Measurements from ENCODE around the gene MZT1.

MZT1 gene

GRCh38 chr13:72686766-72687165 is 40.7 kb downstream of the MZT1 start:
- WGBS, 2 experiments (ENCODE audit: insufficient coverage in 2 of 2): 100% methylated on average over 1 of the region's 3 CpGs; no CpG with 5 or more reads in 1 of the 2 experiments

GRCh38 chr13:72680353-72680752 is 47.1 kb downstream of the MZT1 start:
- Histone ChIP-seq H3K36me3 (ENCODE audit: control insufficient read depth, insufficient read depth, low read length) (no peaks in the 10 kb centered on the region), H3K4me1 (ENCODE audit: control insufficient read depth, insufficient read depth, low read length, poor library complexity, severe bottlenecking) (no peaks in the 10 kb centered on the region), H3K27ac (ENCODE audit: low read depth, low read length, severe bottlenecking) (no peak overlapping the region), H3K4me3 (ENCODE audit: extremely low read depth, insufficient read depth, low read length, poor library complexity, severe bottlenecking) (no peak overlapping the region), H3K9me3 (ENCODE audit: control insufficient read depth, low read length) (no peaks in the 10 kb centered on the region)
- no CpG with 5 or more reads among the region's 1 CpG for WGBS, 2 experiments (ENCODE audit: insufficient coverage in 2 of 2)

More at GRCh38 chr13:72686766-72687165, 40.7 kb downstream of the MZT1 start:
- Histone ChIP-seq H3K27ac (ENCODE audit: low read depth, low read length, severe bottlenecking) (no peak overlapping the region), H3K9me3 (ENCODE audit: control insufficient read depth, low read length) (no peaks in the 10 kb centered on the region), H3K4me1 (ENCODE audit: control insufficient read depth, insufficient read depth, low read length, poor library complexity, severe bottlenecking) (no peaks in the 10 kb centered on the region), H3K4me3 (ENCODE audit: extremely low read depth, insufficient read depth, low read length, poor library complexity, severe bottlenecking) (no peak overlapping the region), H3K36me3 (ENCODE audit: control insufficient read depth, insufficient read depth, low read length) (no peaks in the 10 kb centered on the region)

- Histone ChIP-seq H3K36me3 (ENCODE audit: control insufficient read depth, insufficient read depth, low read length) (no peaks in the 10 kb centered on the region), H3K9me3 (ENCODE audit: control insufficient read depth, low read length) (no peaks in the 10 kb centered on the region), H3K4me1 (ENCODE audit: control insufficient read depth, insufficient read depth, low read length, poor library complexity, severe bottlenecking) (no peaks in the 10 kb centered on the region), H3K27ac (ENCODE audit: low read depth, low read length, severe bottlenecking) (no peak overlapping the region), H3K4me3 (ENCODE audit: extremely low read depth, insufficient read depth, low read length, poor library complexity, severe bottlenecking) (no peak overlapping the region)
- no CpG with 5 or more reads among the region's 1 CpG for WGBS, 2 experiments (ENCODE audit: insufficient coverage in 2 of 2)
These were observed 49.1 kb downstream of the MZT1 start for GRCh38 chr13:72678312-72678711.

GRCh38 chr13:72677431-72677830 is 50.0 kb downstream of the MZT1 start:
- Histone ChIP-seq H3K27ac (ENCODE audit: low read depth, low read length, severe bottlenecking) (no peak overlapping the region), H3K9me3 (ENCODE audit: control insufficient read depth, low read length) (no peaks in the 10 kb centered on the region), H3K36me3 (ENCODE audit: control insufficient read depth, insufficient read depth, low read length) (no peaks in the 10 kb centered on the region), H3K4me3 (ENCODE audit: extremely low read depth, insufficient read depth, low read length, poor library complexity, severe bottlenecking) (no peak overlapping the region), H3K4me1 (ENCODE audit: control insufficient read depth, insufficient read depth, low read length, poor library complexity, severe bottlenecking) (no peaks in the 10 kb centered on the region)

GRCh38 chr13:72666391-72666790 is 61.0 kb downstream of the MZT1 start:
- H3K4me1 ChIP-seq (ENCODE audit: control insufficient read depth, insufficient read depth, low read length, poor library complexity, severe bottlenecking): no peaks in the 10 kb centered on the region
- H3K4me3 ChIP-seq (ENCODE audit: extremely low read depth, insufficient read depth, low read length, poor library complexity, severe bottlenecking): no peak overlapping the region
- 90 to 100% methylated on average over 1 of the region's 1 CpG for WGBS, 2 experiments (ENCODE audit: insufficient coverage in 2 of 2)
- H3K36me3 ChIP-seq (ENCODE audit: control insufficient read depth, insufficient read depth, low read length): no peaks in the 10 kb centered on the region
- H3K9me3 ChIP-seq (ENCODE audit: control insufficient read depth, low read length): no peaks in the 10 kb centered on the region
- no peak overlapping the region for H3K27ac ChIP-seq (ENCODE audit: low read depth, low read length, severe bottlenecking)

GRCh38 chr13:72662548-72662947 is 64.9 kb downstream of the MZT1 start:
- Histone ChIP-seq H3K36me3 (ENCODE audit: control insufficient read depth, insufficient read depth, low read length) (no peaks in the 10 kb centered on the region), H3K4me3 (ENCODE audit: extremely low read depth, insufficient read depth, low read length, poor library complexity, severe bottlenecking) (no peak overlapping the region), H3K9me3 (ENCODE audit: control insufficient read depth, low read length) (no peaks in the 10 kb centered on the region)

More at GRCh38 chr13:72662548-72662947, 64.9 kb downstream of the MZT1 start:
- no peaks in the 10 kb centered on the region for H3K4me1 ChIP-seq (ENCODE audit: control insufficient read depth, insufficient read depth, low read length, poor library complexity, severe bottlenecking)
- no peak overlapping the region for H3K27ac ChIP-seq (ENCODE audit: low read depth, low read length, severe bottlenecking)
